ENCODE results near the gene ARV1. TPM values are rescaled to one million over a fixed set of nuclear protein-coding genes. Genes with fewer than 3 reads are reported as not detected.

ARV1 gene
- total and polyA plus RNA-seq, 2 experiments from 2014 or later, result 10.4 to 20.0 TPM

DNA sequence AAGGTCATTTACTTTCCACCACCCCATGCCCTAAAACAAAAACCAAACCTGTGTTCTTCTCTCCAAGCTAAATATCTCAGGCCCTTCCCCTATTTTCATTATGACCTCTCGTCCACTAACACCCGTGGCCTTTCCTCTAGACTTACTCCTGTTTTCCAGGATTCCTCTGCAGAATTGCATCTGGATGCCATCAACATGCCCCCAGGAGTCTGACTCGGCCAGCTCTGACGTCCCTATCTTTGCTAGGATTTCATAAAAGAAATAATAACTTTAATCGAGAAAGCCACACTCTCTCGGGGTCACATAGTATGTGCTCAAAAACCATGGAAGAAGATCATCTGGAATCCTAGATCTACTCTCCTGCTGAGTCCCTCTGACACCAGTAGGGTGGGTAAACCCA, 47.7 kb downstream of the ARV1 start:
- Mint-ChIP-seq H3K4me3 (no peak overlapping the region), H3K4me1 (peaks cover 14% of the 10 kb centered on the region), H3K27me3 (ENCODE audit: insufficient read depth, low read depth, poor library complexity) (peaks cover 16% of the 10 kb centered on the region), H3K36me3 (ENCODE audit: low read depth) (no peaks in the 10 kb centered on the region), H3K9me3 (no peaks in the 10 kb centered on the region), H3K27ac (no peak overlapping the region)
- H3K79me2 ChIP-seq (replicated peaks; ENCODE audit: insufficient read depth), result no peaks in the 10 kb centered on the region
- no peak for ATAC-seq
- no peak overlapping the region for H3K4me2 ChIP-seq
- H3K9me2 ChIP-seq (ENCODE audit: insufficient read depth), result 0 out of 2 replicates have a peak, but pooled peaks cover 1% of the 10 kb centered on the region
- TF ChIP-seq EZH2 (IDR thresholded peaks at IDR 0.05; ENCODE audit: low read depth, unreplicated experiment) (no peak), ZNF114 (CRISPR knock-in tag; IDR thresholded peaks at IDR 0.05) (no peak), ZNF331 (CRISPR knock-in tag; IDR thresholded peaks at IDR 0.05; ENCODE audit: low read depth) (no peak)
- TF ChIP-seq, protein P1, sequence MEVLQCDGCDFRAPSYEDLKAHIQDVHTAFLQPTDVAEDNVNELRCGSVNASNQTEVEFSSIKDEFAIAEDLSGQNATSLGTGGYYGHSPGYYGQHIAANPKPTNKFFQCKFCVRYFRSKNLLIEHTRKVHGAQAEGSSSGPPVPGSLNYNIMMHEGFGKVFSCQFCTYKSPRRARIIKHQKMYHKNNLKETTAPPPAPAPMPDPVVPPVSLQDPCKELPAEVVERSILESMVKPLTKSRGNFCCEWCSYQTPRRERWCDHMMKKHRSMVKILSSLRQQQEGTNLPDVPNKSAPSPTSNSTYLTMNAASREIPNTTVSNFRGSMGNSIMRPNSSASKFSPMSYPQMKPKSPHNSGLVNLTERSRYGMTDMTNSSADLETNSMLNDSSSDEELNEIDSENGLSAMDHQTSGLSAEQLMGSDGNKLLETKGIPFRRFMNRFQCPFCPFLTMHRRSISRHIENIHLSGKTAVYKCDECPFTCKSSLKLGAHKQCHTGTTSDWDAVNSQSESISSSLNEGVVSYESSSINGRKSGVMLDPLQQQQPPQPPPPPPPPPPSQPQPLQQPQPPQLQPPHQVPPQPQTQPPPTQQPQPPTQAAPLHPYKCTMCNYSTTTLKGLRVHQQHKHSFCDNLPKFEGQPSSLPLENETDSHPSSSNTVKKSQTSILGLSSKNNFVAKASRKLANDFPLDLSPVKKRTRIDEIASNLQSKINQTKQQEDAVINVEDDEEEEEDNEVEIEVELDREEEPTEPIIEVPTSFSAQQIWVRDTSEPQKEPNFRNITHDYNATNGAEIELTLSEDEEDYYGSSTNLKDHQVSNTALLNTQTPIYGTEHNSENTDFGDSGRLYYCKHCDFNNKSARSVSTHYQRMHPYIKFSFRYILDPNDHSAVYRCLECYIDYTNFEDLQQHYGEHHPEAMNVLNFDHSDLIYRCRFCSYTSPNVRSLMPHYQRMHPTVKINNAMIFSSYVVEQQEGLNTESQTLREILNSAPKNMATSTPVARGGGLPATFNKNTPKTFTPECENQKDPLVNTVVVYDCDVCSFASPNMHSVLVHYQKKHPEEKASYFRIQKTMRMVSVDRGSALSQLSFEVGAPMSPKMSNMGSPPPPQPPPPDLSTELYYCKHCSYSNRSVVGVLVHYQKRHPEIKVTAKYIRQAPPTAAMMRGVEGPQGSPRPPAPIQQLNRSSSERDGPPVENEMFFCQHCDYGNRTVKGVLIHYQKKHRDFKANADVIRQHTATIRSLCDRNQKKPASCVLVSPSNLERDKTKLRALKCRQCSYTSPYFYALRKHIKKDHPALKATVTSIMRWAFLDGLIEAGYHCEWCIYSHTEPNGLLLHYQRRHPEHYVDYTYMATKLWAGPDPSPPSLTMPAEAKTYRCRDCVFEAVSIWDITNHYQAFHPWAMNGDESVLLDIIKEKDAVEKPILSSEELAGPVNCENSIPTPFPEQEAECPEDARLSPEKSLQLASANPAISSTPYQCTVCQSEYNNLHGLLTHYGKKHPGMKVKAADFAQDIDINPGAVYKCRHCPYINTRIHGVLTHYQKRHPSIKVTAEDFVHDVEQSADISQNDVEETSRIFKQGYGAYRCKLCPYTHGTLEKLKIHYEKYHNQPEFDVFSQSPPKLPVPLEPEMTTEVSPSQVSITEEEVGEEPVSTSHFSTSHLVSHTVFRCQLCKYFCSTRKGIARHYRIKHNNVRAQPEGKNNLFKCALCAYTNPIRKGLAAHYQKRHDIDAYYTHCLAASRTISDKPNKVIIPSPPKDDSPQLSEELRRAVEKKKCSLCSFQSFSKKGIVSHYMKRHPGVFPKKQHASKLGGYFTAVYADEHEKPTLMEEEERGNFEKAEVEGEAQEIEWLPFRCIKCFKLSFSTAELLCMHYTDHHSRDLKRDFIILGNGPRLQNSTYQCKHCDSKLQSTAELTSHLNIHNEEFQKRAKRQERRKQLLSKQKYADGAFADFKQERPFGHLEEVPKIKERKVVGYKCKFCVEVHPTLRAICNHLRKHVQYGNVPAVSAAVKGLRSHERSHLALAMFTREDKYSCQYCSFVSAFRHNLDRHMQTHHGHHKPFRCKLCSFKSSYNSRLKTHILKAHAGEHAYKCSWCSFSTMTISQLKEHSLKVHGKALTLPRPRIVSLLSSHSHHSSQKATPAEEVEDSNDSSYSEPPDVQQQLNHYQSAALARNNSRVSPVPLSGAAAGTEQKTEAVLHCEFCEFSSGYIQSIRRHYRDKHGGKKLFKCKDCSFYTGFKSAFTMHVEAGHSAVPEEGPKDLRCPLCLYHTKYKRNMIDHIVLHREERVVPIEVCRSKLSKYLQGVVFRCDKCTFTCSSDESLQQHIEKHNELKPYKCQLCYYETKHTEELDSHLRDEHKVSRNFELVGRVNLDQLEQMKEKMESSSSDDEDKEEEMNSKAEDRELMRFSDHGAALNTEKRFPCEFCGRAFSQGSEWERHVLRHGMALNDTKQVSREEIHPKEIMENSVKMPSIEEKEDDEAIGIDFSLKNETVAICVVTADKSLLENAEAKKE (CRISPR knock-in tag; IDR thresholded peaks at IDR 0.05), result no peak
- DNase-seq (ENCODE audit: low spot score), result no peak
- H3F3A ChIP-seq (replicated peaks; ENCODE audit: low read depth), result no peaks in the 10 kb centered on the region
- peaks cover 4% of the 10 kb centered on the region; the same call in 1 of the 2 replicates for H3K4me1 ChIP-seq (ENCODE audit: insufficient read depth)
- H3K27me3 ChIP-seq (ENCODE audit: insufficient read depth), result 0 out of 2 replicates have a peak, but pooled peaks cover 3% of the 10 kb centered on the region
- no peaks in the 10 kb centered on the region; the same call in 1 of the 2 replicates for H4K20me1 ChIP-seq (replicated peaks; ENCODE audit: insufficient read depth)
- H2AFZ ChIP-seq, result no peak overlapping the region
- no peak overlapping the region for H3K4me3 ChIP-seq
- H3K36me3 ChIP-seq (ENCODE audit: insufficient read depth), result no peaks in the 10 kb centered on the region
- no peak overlapping the region for H3K27ac ChIP-seq (ENCODE audit: low read depth)

DNA sequence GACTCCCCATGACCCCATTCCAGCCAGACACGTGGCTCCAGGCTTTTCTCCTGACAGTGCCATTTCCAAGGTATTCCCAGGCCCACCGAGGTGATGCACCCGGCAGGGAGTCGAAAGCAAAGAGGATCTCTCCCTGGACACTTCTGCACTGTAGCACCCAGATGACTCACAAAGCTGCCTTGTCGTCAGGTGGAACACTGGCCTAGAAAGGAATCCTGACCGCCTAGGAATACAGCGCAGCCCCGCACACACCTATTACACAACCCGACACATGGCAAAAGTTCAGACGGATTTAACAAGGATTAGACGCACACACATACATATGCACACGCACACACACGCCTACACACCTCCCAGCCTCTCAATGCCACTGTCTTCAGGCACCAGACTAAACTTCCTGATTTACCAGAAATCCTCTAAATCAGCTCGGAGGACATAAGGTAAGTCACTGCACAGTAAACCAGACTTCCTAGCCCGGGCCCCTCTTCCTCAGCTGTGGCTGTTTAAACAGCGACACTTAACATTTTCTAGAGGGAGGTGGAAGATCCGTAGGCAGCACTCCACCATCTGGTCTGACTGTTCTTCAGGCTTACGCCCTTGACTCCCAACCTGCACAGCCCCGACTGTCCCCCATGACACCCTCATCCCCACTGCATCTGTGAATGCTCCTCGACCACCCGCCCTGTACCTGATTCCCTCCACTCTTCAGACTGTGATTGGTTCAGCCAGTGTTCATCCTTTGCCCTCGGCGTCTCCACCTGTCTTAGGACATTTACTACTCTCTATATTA, 48.4 kb downstream of the ARV1 start:
- Mint-ChIP-seq H3K9me3 (no peaks in the 10 kb centered on the region), H3K4me1 (peaks cover 8% of the 10 kb centered on the region), H3K36me3 (ENCODE audit: low read depth) (no peaks in the 10 kb centered on the region), H3K27me3 (ENCODE audit: insufficient read depth, low read depth, poor library complexity) (peaks cover 12% of the 10 kb centered on the region), H3K4me3 (no peak overlapping the region), H3K27ac (no peak overlapping the region)
- Histone ChIP-seq H3K36me3 (ENCODE audit: insufficient read depth) (no peaks in the 10 kb centered on the region), H3K27me3 (ENCODE audit: insufficient read depth) (no peaks in the 10 kb centered on the region), H3K4me2 (no peak overlapping the region), H3K4me3 (no peak overlapping the region), H2AFZ (no peak overlapping the region), H3K27ac (ENCODE audit: low read depth) (no peak overlapping the region), H3K79me2 (replicated peaks; ENCODE audit: insufficient read depth) (no peaks in the 10 kb centered on the region), H3K9me2 (ENCODE audit: insufficient read depth) (no peaks in the 10 kb centered on the region), H3F3A (replicated peaks; ENCODE audit: low read depth) (no peaks in the 10 kb centered on the region), H3K4me1 (ENCODE audit: insufficient read depth) (no peaks in the 10 kb centered on the region), H4K20me1 (replicated peaks; ENCODE audit: insufficient read depth) (no peaks in the 10 kb centered on the region; the same call in 1 of the 2 replicates)
- ATAC-seq (no peak), DNase-seq (ENCODE audit: low spot score) (no peak)
- TF ChIP-seq, protein P2, sequence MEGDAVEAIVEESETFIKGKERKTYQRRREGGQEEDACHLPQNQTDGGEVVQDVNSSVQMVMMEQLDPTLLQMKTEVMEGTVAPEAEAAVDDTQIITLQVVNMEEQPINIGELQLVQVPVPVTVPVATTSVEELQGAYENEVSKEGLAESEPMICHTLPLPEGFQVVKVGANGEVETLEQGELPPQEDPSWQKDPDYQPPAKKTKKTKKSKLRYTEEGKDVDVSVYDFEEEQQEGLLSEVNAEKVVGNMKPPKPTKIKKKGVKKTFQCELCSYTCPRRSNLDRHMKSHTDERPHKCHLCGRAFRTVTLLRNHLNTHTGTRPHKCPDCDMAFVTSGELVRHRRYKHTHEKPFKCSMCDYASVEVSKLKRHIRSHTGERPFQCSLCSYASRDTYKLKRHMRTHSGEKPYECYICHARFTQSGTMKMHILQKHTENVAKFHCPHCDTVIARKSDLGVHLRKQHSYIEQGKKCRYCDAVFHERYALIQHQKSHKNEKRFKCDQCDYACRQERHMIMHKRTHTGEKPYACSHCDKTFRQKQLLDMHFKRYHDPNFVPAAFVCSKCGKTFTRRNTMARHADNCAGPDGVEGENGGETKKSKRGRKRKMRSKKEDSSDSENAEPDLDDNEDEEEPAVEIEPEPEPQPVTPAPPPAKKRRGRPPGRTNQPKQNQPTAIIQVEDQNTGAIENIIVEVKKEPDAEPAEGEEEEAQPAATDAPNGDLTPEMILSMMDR (conservative IDR thresholded peaks at IDR 0.05; ENCODE audit: low read depth in 2 of 2), result no peak
- TF ChIP-seq NANOG (IDR thresholded peaks at IDR 0.05; ENCODE audit: borderline replicate concordance) (no peak), ZNF331 (CRISPR knock-in tag; IDR thresholded peaks at IDR 0.05; ENCODE audit: low read depth) (no peak), EZH2 (IDR thresholded peaks at IDR 0.05; ENCODE audit: low read depth, unreplicated experiment) (no peak), POLR2AphosphoS5 (IDR thresholded peaks at IDR 0.05; ENCODE audit: low read depth) (no peak), CREB1 (CRISPR knock-in tag; IDR thresholded peaks at IDR 0.05; ENCODE audit: low read depth) (no peak)
- TF ChIP-seq, protein P3, sequence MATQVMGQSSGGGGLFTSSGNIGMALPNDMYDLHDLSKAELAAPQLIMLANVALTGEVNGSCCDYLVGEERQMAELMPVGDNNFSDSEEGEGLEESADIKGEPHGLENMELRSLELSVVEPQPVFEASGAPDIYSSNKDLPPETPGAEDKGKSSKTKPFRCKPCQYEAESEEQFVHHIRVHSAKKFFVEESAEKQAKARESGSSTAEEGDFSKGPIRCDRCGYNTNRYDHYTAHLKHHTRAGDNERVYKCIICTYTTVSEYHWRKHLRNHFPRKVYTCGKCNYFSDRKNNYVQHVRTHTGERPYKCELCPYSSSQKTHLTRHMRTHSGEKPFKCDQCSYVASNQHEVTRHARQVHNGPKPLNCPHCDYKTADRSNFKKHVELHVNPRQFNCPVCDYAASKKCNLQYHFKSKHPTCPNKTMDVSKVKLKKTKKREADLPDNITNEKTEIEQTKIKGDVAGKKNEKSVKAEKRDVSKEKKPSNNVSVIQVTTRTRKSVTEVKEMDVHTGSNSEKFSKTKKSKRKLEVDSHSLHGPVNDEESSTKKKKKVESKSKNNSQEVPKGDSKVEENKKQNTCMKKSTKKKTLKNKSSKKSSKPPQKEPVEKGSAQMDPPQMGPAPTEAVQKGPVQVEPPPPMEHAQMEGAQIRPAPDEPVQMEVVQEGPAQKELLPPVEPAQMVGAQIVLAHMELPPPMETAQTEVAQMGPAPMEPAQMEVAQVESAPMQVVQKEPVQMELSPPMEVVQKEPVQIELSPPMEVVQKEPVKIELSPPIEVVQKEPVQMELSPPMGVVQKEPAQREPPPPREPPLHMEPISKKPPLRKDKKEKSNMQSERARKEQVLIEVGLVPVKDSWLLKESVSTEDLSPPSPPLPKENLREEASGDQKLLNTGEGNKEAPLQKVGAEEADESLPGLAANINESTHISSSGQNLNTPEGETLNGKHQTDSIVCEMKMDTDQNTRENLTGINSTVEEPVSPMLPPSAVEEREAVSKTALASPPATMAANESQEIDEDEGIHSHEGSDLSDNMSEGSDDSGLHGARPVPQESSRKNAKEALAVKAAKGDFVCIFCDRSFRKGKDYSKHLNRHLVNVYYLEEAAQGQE (IDR thresholded peaks at IDR 0.05; ENCODE audit: unreplicated experiment), result no peak

Data from GM23338 (cell line).